RWPE2 (cell line): ENCODE measurements around the gene TFF1.

ENCODE experiments used
- ATAC-seq: fragments of 200-7000 bp; cut with Tn5 transposase; 3 replicates; pipeline ENCODE4 v1.9.1; 2021; ENCODE audit warnings: low read depth
- DNase-seq: peaks from one replicate; pipeline ENCODE4 v3.0.0-alpha.2; 2020; ENCODE audit warnings: low spot score
- H3K27ac ChIP-seq: fragments of 450-650 bp; 2 replicates; pipeline ENCODE4 v1.5.1; 2017; ENCODE audit warnings: mild to moderate bottlenecking; ENCODE audit not compliant: poor library complexity, severe bottlenecking
- H3K27me3 ChIP-seq: fragments of 250-450 bp; sonication (Bioruptor Pico); 2 replicates; pipeline ENCODE4 v1.5.1; 2021; ENCODE audit warnings: mild to moderate bottlenecking, moderate library complexity; ENCODE audit not compliant: insufficient read depth, poor library complexity, severe bottlenecking
- H3K36me3 ChIP-seq: fragments of 250-450 bp; sonication (Bioruptor Pico); 2 replicates; pipeline ENCODE4 v1.5.1; 2020; ENCODE audit warnings: low read depth, mild to moderate bottlenecking, moderate library complexity
- H3K4me1 ChIP-seq: fragments of 250-450 bp; sonication (Bioruptor Pico); 2 replicates; pipeline ENCODE4 v1.5.1; 2021; ENCODE audit warnings: mild to moderate bottlenecking, moderate library complexity; ENCODE audit not compliant: insufficient read depth, poor library complexity, severe bottlenecking
- H3K4me3 ChIP-seq: fragments of 250-450 bp; sonication (Bioruptor Pico); 2 replicates; pipeline ENCODE4 v1.5.1; 2021; ENCODE audit warnings: mild to moderate bottlenecking, moderate library complexity; ENCODE audit not compliant: severe bottlenecking
- H3K9me3 ChIP-seq: fragments of 250-450 bp; sonication (Bioruptor Pico); 2 replicates; pipeline ENCODE4 v1.5.1; 2021; ENCODE audit warnings: mild to moderate bottlenecking, moderate library complexity; ENCODE audit not compliant: severe bottlenecking
- CTCF ChIP-seq: fragments of 450-650 bp; IDR thresholded peaks from one replicate; pipeline ENCODE4 v1.5.1; 2017; ENCODE audit warnings: mild to moderate bottlenecking, moderate library complexity; ENCODE audit not compliant: poor library complexity, severe bottlenecking

The TFF1 gene

GRCh38 chr21:42336054-42336453 is 30.3 kb downstream of the TFF1 start:
- TF ChIP-seq CTCF: no peak
- ATAC-seq (no peak), DNase-seq (no peak)
- Histone ChIP-seq H3K36me3 (no peaks in the 10 kb centered on the region), H3K27me3 (peaks cover 2% of the 10 kb centered on the region), H3K4me3 (no peak overlapping the region), H3K4me1 (no peaks in the 10 kb centered on the region), H3K27ac (no peak overlapping the region), H3K9me3 (no peaks in the 10 kb centered on the region)

- Histone ChIP-seq H3K9me3 (no peaks in the 10 kb centered on the region), H3K36me3 (no peaks in the 10 kb centered on the region), H3K4me3 (no peak overlapping the region), H3K27me3 (peaks cover 3% of the 10 kb centered on the region), H3K27ac (no peak overlapping the region), H3K4me1 (no peaks in the 10 kb centered on the region)
- no peak for TF ChIP-seq CTCF
- DNase-seq: no peak
- ATAC-seq: no peak
Observed at GRCh38 chr21:42332557-42333317, 33.6 kb downstream of the TFF1 start.

- no peaks in the 10 kb centered on the region for H3K9me3 ChIP-seq
- ATAC-seq (no peak), DNase-seq (no peak)
- no peaks in the 10 kb centered on the region for H3K36me3 ChIP-seq
- peaks cover 9% of the 10 kb centered on the region for H3K27me3 ChIP-seq
- no peak overlapping the region for H3K27ac ChIP-seq
- no peak overlapping the region for H3K4me3 ChIP-seq
- TF ChIP-seq CTCF: no peak
- H3K4me1 ChIP-seq: no peaks in the 10 kb centered on the region
Observed at GRCh38 chr21:42331660-42332059, 34.7 kb downstream of the TFF1 start.

GRCh38 chr21:42330380-42331371 is 35.7 kb downstream of the TFF1 start:
- no peak for DNase-seq
- TF ChIP-seq CTCF: no peak
- Histone ChIP-seq H3K27ac (no peak overlapping the region), H3K36me3 (no peaks in the 10 kb centered on the region), H3K9me3 (no peaks in the 10 kb centered on the region), H3K4me1 (no peaks in the 10 kb centered on the region), H3K27me3 (peaks cover 9% of the 10 kb centered on the region), H3K4me3 (no peak overlapping the region)
- no peak for ATAC-seq
